HepG2 (cell line): ENCODE results near the gene L3MBTL1. TPM values are rescaled to one million over a fixed set of nuclear protein-coding genes. Genes with fewer than 3 reads are reported as not detected.

Experiments
- ARNT ChIP-seq: fragments of 450-650 bp; IDR thresholded peaks from 2 replicates; pipeline ENCODE4 v1.6.1; 2017
- ISX ChIP-seq: sonication (generic); formaldehyde crosslinking; conservative IDR thresholded peaks from 2 replicates; pipeline ENCODE4 v1.5.0; 2020; ENCODE audit warnings: missing genetic modification reagents
- KDM3A ChIP-seq: IDR thresholded peaks from 2 replicates; pipeline ENCODE4 v1.6.1; 2018; ENCODE audit warnings: low read depth, missing compliant biosample characterization
- KDM5A ChIP-seq: fragments of 200-600 bp; sonication (generic); IDR thresholded peaks from 2 replicates; pipeline ENCODE4 v1.7.0; 2018; ENCODE audit warnings: antibody characterized with exemption, mild to moderate bottlenecking, low read length, borderline replicate concordance
- KLF9 ChIP-seq: IDR thresholded peaks from 2 replicates; pipeline ENCODE4 v1.6.1; 2016; ENCODE audit warnings: low read depth
- LCORL ChIP-seq, 2 experiments: fragments of 450-650 bp in 1 of 2; sonication (generic) in 1 of 2; formaldehyde crosslinking in 1 of 2; IDR thresholded peaks; 2 replicates each; pipeline versions ENCODE4 v1.5.0 to v1.6.1; 2017 to 2020; ENCODE audit warnings: antibody characterized with exemption in 1 of 2, missing genetic modification reagents in 1 of 2
- SALL1 ChIP-seq: sonication (generic); formaldehyde crosslinking; IDR thresholded peaks from 2 replicates; pipeline ENCODE4 v1.8.0; 2022; ENCODE audit warnings: mild to moderate bottlenecking, missing genetic modification reagents
- SKI ChIP-seq: fragments of 450-650 bp; IDR thresholded peaks from one replicate; pipeline ENCODE4 v1.6.1; 2018; ENCODE audit warnings: mild to moderate bottlenecking; ENCODE audit not compliant: partially characterized antibody
- SOX13 ChIP-seq, 3 experiments: fragments of 450-650 bp in 1 of 3; sonication (generic) in 1 of 3; formaldehyde crosslinking in 1 of 3; IDR thresholded peaks in 2 of 3; conservative IDR thresholded peaks in 1 of 3; 2 replicates each; pipeline versions ENCODE4 v1.5.0 to v1.6.1; 2016 to 2020; ENCODE audit warnings: antibody characterized with exemption in 1 of 3, mild to moderate bottlenecking in 1 of 3, missing compliant biosample characterization in 1 of 3, missing genetic modification reagents in 1 of 3, moderate library complexity in 1 of 3
- TBL1XR1 ChIP-seq: fragments of 150-350 bp; IDR thresholded peaks from 2 replicates; pipeline ENCODE4 v1.6.1; 2014; ENCODE audit warnings: borderline replicate concordance, low read length; ENCODE audit not compliant: partially characterized antibody
- ZNF550 ChIP-seq: sonication (generic); formaldehyde crosslinking; IDR thresholded peaks from 2 replicates; pipeline ENCODE4 v1.4.0; 2020; ENCODE audit warnings: mild to moderate bottlenecking, missing genetic modification reagents, borderline replicate concordance
- ZNF703 ChIP-seq: sonication (generic); formaldehyde crosslinking; IDR thresholded peaks from 2 replicates; pipeline ENCODE4 v1.5.1; 2020; ENCODE audit warnings: missing genetic modification reagents, mild to moderate bottlenecking, moderate library complexity, borderline replicate concordance
- polyA plus RNA-seq, 8 experiments: library from polyadenylated mRNA; depleted of rRNA in 3 of 8; stranded (reverse) in 7 of 8; unstranded in 1 of 8; fragments of >200 nt; fragmentation: Illumina TruSeq in 4 of 8; extraction: Trizol in 4 of 8; gene quantifications; 2 replicates each; pipeline versions ENCODE4 v1.2.1 to v1.2.3, GENCODE V29; 2011 to 2016; ENCODE audit warnings: low read depth in 4 of 8, missing spikeins in 1 of 8, mixed read lengths in 1 of 8; ENCODE audit not compliant: insufficient read depth in 1 of 8
- total RNA-seq, 5 experiments: library from RNA; depleted of rRNA; stranded (reverse); fragments of >200 nt; fragmentation: Illumina TruSeq; extraction: Trizol; gene quantifications; 2 replicates each; pipeline ENCODE4 v1.2.3, GENCODE V29; 2016; ENCODE audit warnings: low read depth in 1 of 5
- TF ChIP-seq, protein P1 (sequence below): sonication (generic); formaldehyde crosslinking; IDR thresholded peaks from 2 replicates; pipeline ENCODE4 v1.5.0; 2020; ENCODE audit warnings: mild to moderate bottlenecking, missing genetic modification reagents
- TF ChIP-seq, protein P2 (sequence below): sonication (generic); formaldehyde crosslinking; IDR thresholded peaks from 2 replicates; pipeline ENCODE4 v1.4.0; 2020; ENCODE audit warnings: missing genetic modification reagents
- TF ChIP-seq, protein P3 (sequence below): sonication (generic); formaldehyde crosslinking; IDR thresholded peaks from 2 replicates; pipeline ENCODE4 v1.4.0; 2020; ENCODE audit warnings: low read depth, mild to moderate bottlenecking, missing genetic modification reagents
- TF ChIP-seq, protein P4 (sequence below): sonication (generic); formaldehyde crosslinking; IDR thresholded peaks from 2 replicates; pipeline ENCODE4 v1.5.1; 2020; ENCODE audit warnings: mild to moderate bottlenecking, missing genetic modification reagents

L3MBTL1 gene
- total and polyA plus RNA-seq, 2 of the 13 experiments (the other 11 are each of a cell fraction or from before 2014, with no cell fraction given): 9.0 to 17.8 TPM

DNA sequence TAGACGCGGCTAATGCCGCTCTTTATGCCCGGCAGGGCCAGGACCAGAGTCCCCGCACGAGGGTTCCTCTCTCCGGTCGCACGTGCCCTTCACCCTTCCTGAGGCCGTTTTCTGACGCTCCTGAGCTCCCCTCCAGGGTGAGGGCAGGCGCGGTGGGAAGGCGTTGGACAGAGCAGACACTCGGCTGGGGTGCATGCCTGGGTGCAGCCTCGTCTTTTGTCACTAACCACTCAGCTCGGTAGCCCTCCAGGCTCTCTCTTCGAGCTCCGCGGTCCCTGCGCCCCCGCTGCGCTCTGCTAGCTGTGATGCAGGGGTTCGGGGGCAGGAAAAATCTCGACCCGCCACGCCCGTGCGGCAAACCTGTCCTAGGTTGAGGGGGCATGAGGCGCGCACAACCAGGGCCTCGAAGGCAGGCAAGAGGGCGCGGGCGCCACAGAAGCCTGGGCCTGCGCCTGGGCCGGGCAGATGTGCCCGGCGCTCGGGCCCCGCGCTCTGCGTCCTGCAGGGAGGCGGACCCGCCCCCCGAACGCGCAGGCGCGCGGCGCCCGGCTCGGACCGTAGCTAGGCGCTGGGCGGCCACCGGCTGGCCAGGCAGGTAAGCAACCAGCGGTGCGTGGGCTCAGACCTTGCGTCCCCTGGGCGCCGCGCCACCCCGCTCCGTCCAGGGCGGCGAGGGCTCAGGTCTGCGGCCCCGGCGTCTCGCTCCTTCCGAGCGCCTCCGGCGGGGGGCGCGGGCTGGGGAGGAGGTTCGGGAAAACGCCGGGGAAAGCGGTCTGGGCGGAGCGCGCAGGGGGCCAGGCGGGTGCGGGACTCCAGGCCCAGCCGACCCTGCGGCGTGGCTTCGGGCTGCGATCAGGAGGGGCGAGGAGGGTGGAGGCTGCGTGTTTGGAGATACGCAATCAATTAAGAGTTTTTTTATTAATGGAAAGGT, at the start of gene L3MBTL1 (continued):
- TF ChIP-seq, protein P1, sequence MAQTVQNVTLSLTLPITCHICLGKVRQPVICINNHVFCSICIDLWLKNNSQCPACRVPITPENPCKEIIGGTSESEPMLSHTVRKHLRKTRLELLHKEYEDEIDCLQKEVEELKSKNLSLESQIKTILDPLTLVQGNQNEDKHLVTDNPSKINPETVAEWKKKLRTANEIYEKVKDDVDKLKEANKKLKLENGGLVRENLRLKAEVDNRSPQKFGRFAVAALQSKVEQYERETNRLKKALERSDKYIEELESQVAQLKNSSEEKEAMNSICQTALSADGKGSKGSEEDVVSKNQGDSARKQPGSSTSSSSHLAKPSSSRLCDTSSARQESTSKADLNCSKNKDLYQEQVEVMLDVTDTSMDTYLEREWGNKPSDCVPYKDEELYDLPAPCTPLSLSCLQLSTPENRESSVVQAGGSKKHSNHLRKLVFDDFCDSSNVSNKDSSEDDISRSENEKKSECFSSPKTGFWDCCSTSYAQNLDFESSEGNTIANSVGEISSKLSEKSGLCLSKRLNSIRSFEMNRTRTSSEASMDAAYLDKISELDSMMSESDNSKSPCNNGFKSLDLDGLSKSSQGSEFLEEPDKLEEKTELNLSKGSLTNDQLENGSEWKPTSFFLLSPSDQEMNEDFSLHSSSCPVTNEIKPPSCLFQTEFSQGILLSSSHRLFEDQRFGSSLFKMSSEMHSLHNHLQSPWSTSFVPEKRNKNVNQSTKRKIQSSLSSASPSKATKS (CRISPR knock-in tag): no peak
- TF ChIP-seq, protein P2, sequence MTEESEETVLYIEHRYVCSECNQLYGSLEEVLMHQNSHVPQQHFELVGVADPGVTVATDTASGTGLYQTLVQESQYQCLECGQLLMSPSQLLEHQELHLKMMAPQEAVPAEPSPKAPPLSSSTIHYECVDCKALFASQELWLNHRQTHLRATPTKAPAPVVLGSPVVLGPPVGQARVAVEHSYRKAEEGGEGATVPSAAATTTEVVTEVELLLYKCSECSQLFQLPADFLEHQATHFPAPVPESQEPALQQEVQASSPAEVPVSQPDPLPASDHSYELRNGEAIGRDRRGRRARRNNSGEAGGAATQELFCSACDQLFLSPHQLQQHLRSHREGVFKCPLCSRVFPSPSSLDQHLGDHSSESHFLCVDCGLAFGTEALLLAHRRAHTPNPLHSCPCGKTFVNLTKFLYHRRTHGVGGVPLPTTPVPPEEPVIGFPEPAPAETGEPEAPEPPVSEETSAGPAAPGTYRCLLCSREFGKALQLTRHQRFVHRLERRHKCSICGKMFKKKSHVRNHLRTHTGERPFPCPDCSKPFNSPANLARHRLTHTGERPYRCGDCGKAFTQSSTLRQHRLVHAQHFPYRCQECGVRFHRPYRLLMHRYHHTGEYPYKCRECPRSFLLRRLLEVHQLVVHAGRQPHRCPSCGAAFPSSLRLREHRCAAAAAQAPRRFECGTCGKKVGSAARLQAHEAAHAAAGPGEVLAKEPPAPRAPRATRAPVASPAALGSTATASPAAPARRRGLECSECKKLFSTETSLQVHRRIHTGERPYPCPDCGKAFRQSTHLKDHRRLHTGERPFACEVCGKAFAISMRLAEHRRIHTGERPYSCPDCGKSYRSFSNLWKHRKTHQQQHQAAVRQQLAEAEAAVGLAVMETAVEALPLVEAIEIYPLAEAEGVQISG (CRISPR knock-in tag): peak; percentile 82
- no peak for TF ChIP-seq ZNF550 (CRISPR knock-in tag)
- TF ChIP-seq, protein P3, sequence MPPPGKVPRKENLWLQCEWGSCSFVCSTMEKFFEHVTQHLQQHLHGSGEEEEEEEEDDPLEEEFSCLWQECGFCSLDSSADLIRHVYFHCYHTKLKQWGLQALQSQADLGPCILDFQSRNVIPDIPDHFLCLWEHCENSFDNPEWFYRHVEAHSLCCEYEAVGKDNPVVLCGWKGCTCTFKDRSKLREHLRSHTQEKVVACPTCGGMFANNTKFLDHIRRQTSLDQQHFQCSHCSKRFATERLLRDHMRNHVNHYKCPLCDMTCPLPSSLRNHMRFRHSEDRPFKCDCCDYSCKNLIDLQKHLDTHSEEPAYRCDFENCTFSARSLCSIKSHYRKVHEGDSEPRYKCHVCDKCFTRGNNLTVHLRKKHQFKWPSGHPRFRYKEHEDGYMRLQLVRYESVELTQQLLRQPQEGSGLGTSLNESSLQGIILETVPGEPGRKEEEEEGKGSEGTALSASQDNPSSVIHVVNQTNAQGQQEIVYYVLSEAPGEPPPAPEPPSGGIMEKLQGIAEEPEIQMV (CRISPR knock-in tag): peak; percentile 92; the same call in 1 of the 2 replicates
- no peak; the same call in 1 of the 2 replicates for TF ChIP-seq ISX (CRISPR knock-in tag)
- peak; percentile 81 for TF ChIP-seq SALL1 (CRISPR knock-in tag)
- peak; percentile 13 for TF ChIP-seq SKI
- TF ChIP-seq TBL1XR1: no peak
- no peak for TF ChIP-seq SOX13 (IDR thresholded peaks at IDR 0.05)
- no peak; a peak in 1 of 4 replicates for TF ChIP-seq SOX13 (CRISPR knock-in tag; conservative IDR thresholded peaks at IDR 0.05 in 1 of 2, IDR thresholded peaks at IDR 0.05 in 1 of 2)
- TF ChIP-seq LCORL (IDR thresholded peaks at IDR 0.05): no peak
- peak; percentile 53; the same call in 1 of the 2 replicates for TF ChIP-seq LCORL (CRISPR knock-in tag; IDR thresholded peaks at IDR 0.05)
- TF ChIP-seq, protein P4, sequence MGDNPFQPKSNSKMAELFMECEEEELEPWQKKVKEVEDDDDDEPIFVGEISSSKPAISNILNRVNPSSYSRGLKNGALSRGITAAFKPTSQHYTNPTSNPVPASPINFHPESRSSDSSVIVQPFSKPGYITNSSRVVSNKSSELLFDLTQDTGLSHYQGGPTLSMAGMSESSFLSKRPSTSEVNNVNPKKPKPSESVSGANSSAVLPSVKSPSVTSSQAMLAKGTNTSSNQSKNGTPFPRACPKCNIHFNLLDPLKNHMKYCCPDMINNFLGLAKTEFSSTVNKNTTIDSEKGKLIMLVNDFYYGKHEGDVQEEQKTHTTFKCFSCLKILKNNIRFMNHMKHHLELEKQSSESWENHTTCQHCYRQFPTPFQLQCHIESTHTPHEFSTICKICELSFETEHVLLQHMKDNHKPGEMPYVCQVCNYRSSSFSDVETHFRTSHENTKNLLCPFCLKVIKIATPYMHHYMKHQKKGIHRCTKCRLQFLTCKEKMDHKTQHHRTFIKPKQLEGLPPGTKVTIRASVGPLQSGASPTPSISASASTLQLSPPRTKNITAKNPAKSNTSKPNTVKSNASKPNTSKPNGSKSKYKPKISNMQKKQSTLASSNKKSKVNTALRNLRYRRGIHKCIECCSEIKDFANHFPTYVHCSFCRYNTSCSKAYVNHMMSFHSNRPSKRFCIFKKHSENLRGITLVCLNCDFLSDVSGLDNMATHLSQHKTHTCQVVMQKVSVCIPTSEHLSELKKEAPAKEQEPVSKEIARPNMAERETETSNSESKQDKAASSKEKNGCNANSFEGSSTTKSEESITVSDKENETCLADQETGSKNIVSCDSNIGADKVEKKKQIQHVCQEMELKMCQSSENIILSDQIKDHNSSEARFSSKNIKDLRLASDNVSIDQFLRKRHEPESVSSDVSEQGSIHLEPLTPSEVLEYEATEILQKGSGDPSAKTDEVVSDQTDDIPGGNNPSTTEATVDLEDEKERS: 0 out of 2 replicates have a peak, but pooled peaks have one; percentile 17
- TF ChIP-seq ZNF703 (CRISPR knock-in tag): no peak
- TF ChIP-seq KDM5A: no peak
- no peak for TF ChIP-seq ARNT
- TF ChIP-seq KDM3A (CRISPR knock-in tag): no peak; the same call in 1 of the 2 replicates
- TF ChIP-seq KLF9: 0 out of 2 replicates have a peak, but pooled peaks have one; percentile 14
